Measurements from ENCODE around the gene WIZ.

DNA sequence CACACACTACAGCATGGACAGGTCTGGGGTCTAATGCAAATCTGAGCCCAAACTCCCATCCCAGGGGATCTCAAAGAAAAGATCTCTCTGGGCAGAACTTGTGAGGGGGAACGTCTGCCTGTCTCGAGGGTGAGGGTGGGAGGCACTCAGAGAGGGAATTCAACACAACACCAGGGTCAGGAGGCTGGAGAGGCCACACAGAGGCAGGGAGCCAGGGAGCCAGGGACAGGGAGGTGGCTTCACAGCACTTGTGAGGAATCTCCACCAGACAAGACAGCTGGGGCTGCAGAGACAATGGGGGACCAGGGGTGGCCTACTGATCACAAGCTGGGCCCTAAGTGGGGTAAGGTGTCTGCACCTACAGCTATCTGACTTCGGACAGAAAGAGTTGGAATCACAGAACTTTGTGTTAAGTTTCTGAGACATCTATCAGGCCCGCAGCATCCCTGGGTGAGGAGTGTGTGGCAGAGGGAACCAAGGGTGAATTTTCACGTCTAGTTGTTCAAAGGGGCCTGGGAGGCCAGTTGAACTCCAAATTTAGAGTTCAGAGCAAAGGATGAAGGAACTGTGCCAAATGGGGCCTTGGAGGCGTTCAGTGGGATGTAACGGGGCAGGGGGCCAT lies 18.2 kb downstream of the WIZ start:
- TF ChIP-seq, protein P1, sequence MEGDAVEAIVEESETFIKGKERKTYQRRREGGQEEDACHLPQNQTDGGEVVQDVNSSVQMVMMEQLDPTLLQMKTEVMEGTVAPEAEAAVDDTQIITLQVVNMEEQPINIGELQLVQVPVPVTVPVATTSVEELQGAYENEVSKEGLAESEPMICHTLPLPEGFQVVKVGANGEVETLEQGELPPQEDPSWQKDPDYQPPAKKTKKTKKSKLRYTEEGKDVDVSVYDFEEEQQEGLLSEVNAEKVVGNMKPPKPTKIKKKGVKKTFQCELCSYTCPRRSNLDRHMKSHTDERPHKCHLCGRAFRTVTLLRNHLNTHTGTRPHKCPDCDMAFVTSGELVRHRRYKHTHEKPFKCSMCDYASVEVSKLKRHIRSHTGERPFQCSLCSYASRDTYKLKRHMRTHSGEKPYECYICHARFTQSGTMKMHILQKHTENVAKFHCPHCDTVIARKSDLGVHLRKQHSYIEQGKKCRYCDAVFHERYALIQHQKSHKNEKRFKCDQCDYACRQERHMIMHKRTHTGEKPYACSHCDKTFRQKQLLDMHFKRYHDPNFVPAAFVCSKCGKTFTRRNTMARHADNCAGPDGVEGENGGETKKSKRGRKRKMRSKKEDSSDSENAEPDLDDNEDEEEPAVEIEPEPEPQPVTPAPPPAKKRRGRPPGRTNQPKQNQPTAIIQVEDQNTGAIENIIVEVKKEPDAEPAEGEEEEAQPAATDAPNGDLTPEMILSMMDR (optimal IDR thresholded peaks at IDR 0.05 in 1 of 3, IDR thresholded peaks at IDR 0.05 in 1 of 3, conservative IDR thresholded peaks at IDR 0.05 in 1 of 3; ENCODE audit: extremely low read depth in 1 of 3, insufficient read depth in 2 of 3, low read length in 3 of 3): no peak
- TF ChIP-seq EZH2 (IDR thresholded peaks at IDR 0.05; ENCODE audit: low read length): no peak
